Adrenal gland (tissue), 12 donors: ENCODE results near the gene XIRP2. TPM values are rescaled to one million over a fixed set of nuclear protein-coding genes. Genes with fewer than 3 reads are reported as not detected.

Experiments
- DNase-seq, 7 donors: peaks; one replicate each; pipeline ENCODE4 v3.0.0-alpha.2; 2019 to 2020
- H3K27ac ChIP-seq, 5 donors: fragments of 200-600 bp; sonication (generic) in 4 of 5; 1 replicate in 3 of 5; 2 replicates in 2 of 5; pipeline versions ENCODE4 v1.5.1 to v1.8.0; 2016 to 2020; ENCODE audit warnings: mild to moderate bottlenecking in 1 of 5
- H3K27me3 ChIP-seq: fragments of 200-600 bp; 2 replicates; pipeline ENCODE4 v1.8.0; 2021
- H3K36me3 ChIP-seq, 2 donors: fragments of 200-600 bp; replicated peaks in 1 of 2; 1 replicate in 1 of 2; 2 replicates in 1 of 2; pipeline versions ENCODE4 v1.5.1 to v1.8.0; 2018 to 2022
- H3K4me1 ChIP-seq, 2 donors: fragments of 200-600 bp; replicated peaks in 1 of 2; 1 replicate in 1 of 2; 2 replicates in 1 of 2; pipeline versions ENCODE4 v1.5.1 to v1.8.0; 2018 to 2021
- H3K4me3 ChIP-seq, 4 donors: fragments of 200-600 bp; sonication (generic) in 3 of 4; one replicate each; pipeline ENCODE4 v1.5.1; 2016 to 2018
- H3K9me3 ChIP-seq, 3 donors: fragments of 200-600 bp; sonication (generic) in 1 of 3; replicated peaks in 1 of 3; 1 replicate in 2 of 3; 2 replicates in 1 of 3; pipeline versions ENCODE4 v1.5.1 to v1.8.0; 2016 to 2021
- POLR2A ChIP-seq, 2 donors: fragments of 450-650 bp; IDR thresholded peaks; one replicate each; pipeline ENCODE4 v1.6.1; 2017; ENCODE audit warnings: antibody characterized with exemption in 2 of 2, mild to moderate bottlenecking in 2 of 2, moderate library complexity in 1 of 2
- WGBS, 4 donors: extraction: QIAGEN DNeasy Blood & Tissue Kit in 2 of 4; methylation state at CpG; one replicate each; pipeline versions ENCODE4 v1.1.5 to v1.1.7; 2013 to 2017; 5-methylcytosine and 5-hydroxymethylcytosine counted together
- intact Hi-C, 2 donors: fragments of 100-400 bp; cut with DNase I; formaldehyde crosslinking; loops; one replicate each; pipeline versions ENCODE4 v1.14.1 to v1.15.0; 2022 to 2023
- polyA plus RNA-seq, 3 donors: library from polyadenylated mRNA; stranded (reverse); fragments of 200-250 nt in 2 of 3; fragments of 350-450 nt in 1 of 3; fragmentation: Illumina TruSeq in 1 of 3; extraction: RNeasy Lipid Tissue Mini Kit (QIAGEN cat#74804) in 1 of 3; gene quantifications; one replicate each; pipeline ENCODE4 v1.2.3, GENCODE V29; 2013 to 2014
- total RNA-seq, 9 donors: library from RNA; depleted of rRNA in 4 of 9; stranded (reverse); fragments of >200 nt in 4 of 9; fragments of 120-200 nt in 1 of 9; fragmentation: NEBNext Ultra II Directional in 1 of 9; extraction: Animal tissue kit (Norgen Biotek cat#: 25700) in 1 of 9; gene quantifications; one replicate each; pipeline versions ENCODE4 v1.1.0 to v1.2.4, GENCODE V29; 2013 to 2023
- TF ChIP-seq, protein P1 (sequence below), 6 experiments: fragments of 450-650 bp in 4 of 6; fragments of 200-600 bp in 2 of 6; sonication (generic) in 1 of 6; IDR thresholded peaks; 1 replicate in 5 of 6; 2 replicates in 1 of 6; pipeline versions ENCODE4 v1.5.1 to v1.8.0; 2016 to 2021; ENCODE audit warnings: antibody characterized with exemption in 6 of 6, mild to moderate bottlenecking in 2 of 6, moderate library complexity in 1 of 6
- donor health status: healthy with polysubstance abuse.
- donor health status: Bipolar disorder and iron deficiency.
- donor health status: DM: yes; HTN: yes; CAD: no.
- donor health status: DM: no; HTN: no; CAD: no.
- donor health status: DM: no; HTN: no; CAD: no.
- donor health status: DM: yes; HTN: yes; CAD: no.

Gene XIRP2
- total and polyA plus RNA-seq, 12 donors: 0.06 to 1.3 (median 0.17) TPM; not detected in 7

DNA sequence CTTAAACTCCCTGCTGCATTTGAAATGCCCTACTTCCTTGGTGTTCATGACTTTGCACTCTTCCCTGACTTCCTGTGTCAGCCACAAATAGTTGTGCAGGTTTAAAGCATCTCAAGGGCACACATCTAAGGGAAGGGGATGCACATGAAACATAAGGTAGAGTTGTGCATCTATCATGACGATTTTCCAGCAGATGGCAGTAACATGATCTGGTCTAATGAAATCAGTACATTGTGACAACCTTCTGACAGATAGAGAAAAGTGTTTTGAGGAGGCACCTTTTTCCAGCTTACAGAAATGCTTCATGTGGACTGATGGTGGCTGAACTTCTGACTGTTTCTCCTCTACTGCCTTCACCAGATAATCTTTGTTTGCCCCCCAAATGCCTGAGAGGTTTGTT is 238.9 kb downstream of the XIRP2 start:
- no peaks in the 10 kb centered on the region for H3K9me3 ChIP-seq
- TF ChIP-seq POLR2A (IDR thresholded peaks at IDR 0.05): no peak
- TF ChIP-seq, protein P1, sequence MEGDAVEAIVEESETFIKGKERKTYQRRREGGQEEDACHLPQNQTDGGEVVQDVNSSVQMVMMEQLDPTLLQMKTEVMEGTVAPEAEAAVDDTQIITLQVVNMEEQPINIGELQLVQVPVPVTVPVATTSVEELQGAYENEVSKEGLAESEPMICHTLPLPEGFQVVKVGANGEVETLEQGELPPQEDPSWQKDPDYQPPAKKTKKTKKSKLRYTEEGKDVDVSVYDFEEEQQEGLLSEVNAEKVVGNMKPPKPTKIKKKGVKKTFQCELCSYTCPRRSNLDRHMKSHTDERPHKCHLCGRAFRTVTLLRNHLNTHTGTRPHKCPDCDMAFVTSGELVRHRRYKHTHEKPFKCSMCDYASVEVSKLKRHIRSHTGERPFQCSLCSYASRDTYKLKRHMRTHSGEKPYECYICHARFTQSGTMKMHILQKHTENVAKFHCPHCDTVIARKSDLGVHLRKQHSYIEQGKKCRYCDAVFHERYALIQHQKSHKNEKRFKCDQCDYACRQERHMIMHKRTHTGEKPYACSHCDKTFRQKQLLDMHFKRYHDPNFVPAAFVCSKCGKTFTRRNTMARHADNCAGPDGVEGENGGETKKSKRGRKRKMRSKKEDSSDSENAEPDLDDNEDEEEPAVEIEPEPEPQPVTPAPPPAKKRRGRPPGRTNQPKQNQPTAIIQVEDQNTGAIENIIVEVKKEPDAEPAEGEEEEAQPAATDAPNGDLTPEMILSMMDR (IDR thresholded peaks at IDR 0.05): no peak
- no peak for DNase-seq
- no peak overlapping the region for H3K4me3 ChIP-seq
- WGBS, 4 donors: 5 to 16% (median 7%) methylated on average over 1 of the region's 1 CpG
- H3K36me3 ChIP-seq: no peaks in the 10 kb centered on the region
- no peak overlapping the region for H3K27ac ChIP-seq
- intact Hi-C loops: no loop called here
- H3K27me3 ChIP-seq: no peaks in the 10 kb centered on the region
- no peaks in the 10 kb centered on the region for H3K4me1 ChIP-seq

DNA sequence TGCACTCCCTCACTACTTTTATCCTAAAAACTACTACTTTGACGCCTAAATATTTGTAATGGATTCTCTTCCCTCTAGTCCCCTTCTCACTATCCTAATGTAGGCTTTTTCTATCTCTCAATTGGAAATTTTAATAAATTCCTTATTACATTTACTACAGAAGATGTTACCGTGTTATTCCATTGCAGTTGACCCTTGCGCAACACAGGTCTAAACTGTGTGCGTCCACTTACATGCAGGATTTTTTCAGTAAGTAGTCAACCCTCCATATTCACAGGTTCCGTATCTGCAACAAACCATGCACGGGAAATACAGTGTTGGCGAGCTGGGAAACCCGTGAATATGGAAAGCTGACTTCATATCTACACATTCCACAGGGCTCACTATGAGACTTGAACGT is 239.8 kb downstream of the XIRP2 start:
- H3K4me3 ChIP-seq: no peak overlapping the region
- H3K4me1 ChIP-seq: no peaks in the 10 kb centered on the region
- no peaks in the 10 kb centered on the region for H3K9me3 ChIP-seq
- H3K27ac ChIP-seq: no peak overlapping the region
- no peak for DNase-seq
- intact Hi-C loops: no loop called here
- WGBS, 4 donors: 82 to 92% (median 89%) methylated on average over 9 of the region's 9 CpGs
- H3K36me3 ChIP-seq: no peaks in the 10 kb centered on the region
- no peaks in the 10 kb centered on the region for H3K27me3 ChIP-seq
- TF ChIP-seq POLR2A (IDR thresholded peaks at IDR 0.05): no peak
- TF ChIP-seq, protein P1 (IDR thresholded peaks at IDR 0.05): no peak

DNA sequence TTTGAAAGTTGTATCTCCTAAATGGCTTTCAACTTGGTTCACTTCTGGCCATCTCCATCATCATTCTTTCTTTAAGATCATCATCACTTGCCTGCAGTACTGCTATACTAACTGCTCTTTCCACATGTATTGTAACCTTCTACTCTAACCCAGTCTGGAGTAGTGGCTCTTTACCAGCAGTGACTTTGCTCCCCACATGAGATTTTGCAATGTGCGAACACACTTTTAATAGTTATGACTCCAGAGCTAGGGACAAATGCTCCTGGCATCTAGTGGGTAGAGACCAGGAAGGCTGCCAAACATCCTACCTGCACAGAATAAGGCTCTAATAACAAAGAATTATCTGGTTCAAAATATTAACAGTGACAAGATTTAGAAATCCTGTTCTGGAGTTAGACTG is 243.8 kb downstream of the XIRP2 start:
- no peaks in the 10 kb centered on the region for H3K4me1 ChIP-seq
- WGBS, 4 donors: 93 to 100% (median 95%) methylated on average over 1 of the region's 1 CpG
- intact Hi-C loops: no loop called here
- no peak overlapping the region for H3K4me3 ChIP-seq
- H3K27ac ChIP-seq: no peak overlapping the region
- no peaks in the 10 kb centered on the region for H3K9me3 ChIP-seq
- no peak for DNase-seq
- no peaks in the 10 kb centered on the region for H3K27me3 ChIP-seq
- TF ChIP-seq, protein P1 (IDR thresholded peaks at IDR 0.05): no peak
- no peak for TF ChIP-seq POLR2A (IDR thresholded peaks at IDR 0.05)
- no peaks in the 10 kb centered on the region for H3K36me3 ChIP-seq

DNA sequence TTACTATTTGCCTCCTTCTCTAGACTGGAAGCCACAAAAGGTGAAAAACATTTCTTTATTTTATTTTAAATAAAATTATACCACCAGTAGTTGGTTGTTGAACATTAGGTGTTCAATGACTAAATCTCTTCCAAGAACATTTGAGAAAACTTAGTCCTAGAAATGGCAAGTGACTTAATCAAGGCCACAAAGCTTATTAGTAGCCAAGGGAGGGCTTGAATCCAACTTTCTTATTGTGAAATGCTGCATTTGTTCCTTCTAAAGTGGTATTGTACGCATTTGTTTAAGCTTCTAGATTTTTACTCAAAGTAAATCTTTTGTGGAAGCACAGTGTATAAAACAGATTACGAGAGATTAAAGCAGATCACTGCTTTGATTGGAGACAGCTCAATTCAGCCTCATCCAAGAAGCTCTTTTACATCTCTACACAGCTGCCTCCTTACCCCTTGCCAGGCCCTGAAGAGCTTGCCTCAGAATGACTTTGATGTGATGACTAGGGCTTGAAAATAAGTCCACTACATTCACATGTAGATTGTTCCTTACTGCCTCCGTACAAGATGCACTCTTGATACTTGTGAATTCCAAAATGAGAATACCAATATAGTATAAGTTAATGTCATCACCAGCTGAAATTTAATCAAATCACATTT is 244.8 kb downstream of the XIRP2 start:
- WGBS, 4 donors: 73 to 86% (median 76%) methylated on average over 3 of the region's 3 CpGs
- Histone ChIP-seq H3K27ac (no peak overlapping the region), H3K36me3 (no peaks in the 10 kb centered on the region), H3K4me1 (no peaks in the 10 kb centered on the region), H3K9me3 (no peaks in the 10 kb centered on the region), H3K4me3 (no peak overlapping the region), H3K27me3 (no peaks in the 10 kb centered on the region)
- TF ChIP-seq, protein P1 (IDR thresholded peaks at IDR 0.05): no peak
- no peak for TF ChIP-seq POLR2A (IDR thresholded peaks at IDR 0.05)
- intact Hi-C loops: no loop called here
- no peak for DNase-seq
